OCI-LY1 (cell line): ENCODE results near the gene VTI1B.
A peak's percentile ranks its signal among the peaks of the same experiment; 100 is the strongest.

Experiments
- H2AFZ ChIP-seq: fragments of 200-600 bp; sonication (generic), shearing (Covaris generic); 2 replicates; pipeline ENCODE4 v1.6.0; 2014; ENCODE audit warnings: antibody characterized with exemption, mild to moderate bottlenecking, low read length
- H3F3A ChIP-seq: fragments of 200-600 bp; sonication (generic), shearing (Covaris generic); 2 replicates; pipeline ENCODE4 v1.6.0; 2014; ENCODE audit warnings: mild to moderate bottlenecking, antibody characterized with exemption, low read length, moderate library complexity; ENCODE audit not compliant: insufficient read depth
- H3K27ac ChIP-seq: fragments of 200-600 bp; sonication (generic); 2 replicates; pipeline ENCODE4 v1.5.1; 2014; ENCODE audit warnings: low read length, mixed run types, mild to moderate bottlenecking, low read depth; ENCODE audit not compliant: poor library complexity, severe bottlenecking
- H3K27me3 ChIP-seq: fragments of 200-600 bp; sonication (generic); 2 replicates; pipeline ENCODE4 v1.6.0; 2014; ENCODE audit warnings: antibody characterized with exemption, mild to moderate bottlenecking, low read length, moderate library complexity; ENCODE audit not compliant: insufficient read depth
- H3K36me3 ChIP-seq: fragments of 200-600 bp; sonication (generic); 2 replicates; pipeline ENCODE4 v1.6.1; 2014; ENCODE audit warnings: mild to moderate bottlenecking, antibody characterized with exemption, low read length, moderate library complexity, mixed read lengths; ENCODE audit not compliant: insufficient read depth
- H3K4me1 ChIP-seq: fragments of 200-600 bp; sonication (generic); 2 replicates; pipeline ENCODE4 v1.5.1; 2014; ENCODE audit warnings: mild to moderate bottlenecking, low read length, moderate library complexity; ENCODE audit not compliant: insufficient read depth, severe bottlenecking
- H3K4me2 ChIP-seq: fragments of 200-600 bp; sonication (generic), shearing (Covaris generic); 2 replicates; pipeline ENCODE4 v1.6.1; 2014; ENCODE audit warnings: low read length
- H3K4me3 ChIP-seq: fragments of 200-600 bp; sonication (generic); 2 replicates; pipeline ENCODE4 v1.5.1; 2014; ENCODE audit warnings: low read length, low read depth, mild to moderate bottlenecking, mixed read lengths; ENCODE audit not compliant: poor library complexity, severe bottlenecking
- H3K79me2 ChIP-seq: fragments of 200-600 bp; shearing (Covaris generic); 2 replicates; pipeline ENCODE4 v1.6.1; 2016; ENCODE audit warnings: mixed run types, low read length, mixed read lengths; ENCODE audit not compliant: insufficient read depth
- H3K9ac ChIP-seq: fragments of 200-600 bp; sonication (generic), shearing (Covaris generic); 2 replicates; pipeline ENCODE4 v1.6.1; 2014; ENCODE audit warnings: mild to moderate bottlenecking, low read length, mixed read lengths
- H3K9me2 ChIP-seq: fragments of 200-600 bp; sonication (generic), shearing (Covaris generic); 2 replicates; pipeline ENCODE4 v1.6.1; 2014; ENCODE audit warnings: low read depth, mild to moderate bottlenecking, low read length, mixed read lengths
- H3K9me3 ChIP-seq: fragments of 200-600 bp; shearing (Covaris generic); 2 replicates; pipeline ENCODE4 v1.6.1; 2014; ENCODE audit warnings: low read length, mixed read lengths
- H4K20me1 ChIP-seq: fragments of 200-600 bp; sonication (generic), shearing (Covaris generic); 2 replicates; pipeline ENCODE4 v1.6.0; 2016; ENCODE audit warnings: mild to moderate bottlenecking, low read length; ENCODE audit not compliant: insufficient read depth
- EZH2 ChIP-seq: fragments of 200-600 bp; sonication (generic), shearing (Covaris generic); IDR thresholded peaks from 2 replicates; pipeline ENCODE4 v1.8.0; 2017; ENCODE audit warnings: borderline replicate concordance, mixed run types, mild to moderate bottlenecking, antibody characterized with exemption, low read length, moderate library complexity, mixed read lengths
- TF ChIP-seq, protein P1 (sequence below): fragments of 200-600 bp; sonication (generic), shearing (Covaris generic); IDR thresholded peaks from 2 replicates; pipeline ENCODE4 v1.5.1; 2017; ENCODE audit warnings: mild to moderate bottlenecking, antibody characterized with exemption, low read length, moderate library complexity, mixed read lengths

Gene VTI1B

DNA sequence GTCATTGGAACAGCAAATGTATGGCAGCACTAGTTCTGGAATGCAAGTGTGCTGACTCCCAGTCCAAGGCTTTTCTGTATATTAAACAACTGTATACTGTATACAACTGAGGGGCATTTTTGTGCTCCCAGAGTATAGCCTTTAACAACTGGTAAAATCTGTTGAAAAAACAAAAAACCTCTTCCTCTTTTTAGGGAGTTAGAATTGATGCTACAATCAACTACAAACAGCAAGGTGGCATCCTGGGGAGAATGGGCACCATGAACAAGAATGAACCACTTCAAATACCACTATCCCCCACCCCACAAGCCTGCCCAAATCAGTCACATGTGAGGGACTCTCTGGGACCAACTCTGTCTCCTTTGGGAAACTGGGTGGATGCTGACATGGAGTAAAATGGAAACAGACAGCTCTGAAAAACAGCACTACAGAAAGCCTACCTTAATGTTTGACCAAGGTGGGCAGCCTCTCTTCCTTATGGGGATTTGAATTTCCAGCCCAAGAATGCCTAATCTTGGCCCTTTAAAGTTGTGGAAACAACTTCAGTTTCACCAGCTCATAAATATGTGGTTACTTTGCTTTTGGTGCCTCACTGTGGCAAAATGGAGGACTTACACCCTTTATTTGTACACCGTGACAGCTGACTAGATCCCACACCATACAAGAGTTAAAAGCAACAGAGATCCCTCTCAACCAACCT is 7.5 kb downstream of the VTI1B start:
- Histone ChIP-seq H3K36me3 (no peaks in the 10 kb centered on the region), H3K27ac (no peak overlapping the region), H3K9me2 (no peaks in the 10 kb centered on the region), H3K9me3 (no peaks in the 10 kb centered on the region), H3K4me3 (no peak overlapping the region), H3K4me2 (no peak overlapping the region), H3K27me3 (no peaks in the 10 kb centered on the region), H4K20me1 (no peaks in the 10 kb centered on the region), H3K9ac (no peak overlapping the region), H3K4me1 (peaks cover 14% of the 10 kb centered on the region), H2AFZ (no peak overlapping the region), H3F3A (no peaks in the 10 kb centered on the region), H3K79me2 (peaks cover 38% of the 10 kb centered on the region; the same call in 1 of the 2 replicates)
- TF ChIP-seq, protein P1, sequence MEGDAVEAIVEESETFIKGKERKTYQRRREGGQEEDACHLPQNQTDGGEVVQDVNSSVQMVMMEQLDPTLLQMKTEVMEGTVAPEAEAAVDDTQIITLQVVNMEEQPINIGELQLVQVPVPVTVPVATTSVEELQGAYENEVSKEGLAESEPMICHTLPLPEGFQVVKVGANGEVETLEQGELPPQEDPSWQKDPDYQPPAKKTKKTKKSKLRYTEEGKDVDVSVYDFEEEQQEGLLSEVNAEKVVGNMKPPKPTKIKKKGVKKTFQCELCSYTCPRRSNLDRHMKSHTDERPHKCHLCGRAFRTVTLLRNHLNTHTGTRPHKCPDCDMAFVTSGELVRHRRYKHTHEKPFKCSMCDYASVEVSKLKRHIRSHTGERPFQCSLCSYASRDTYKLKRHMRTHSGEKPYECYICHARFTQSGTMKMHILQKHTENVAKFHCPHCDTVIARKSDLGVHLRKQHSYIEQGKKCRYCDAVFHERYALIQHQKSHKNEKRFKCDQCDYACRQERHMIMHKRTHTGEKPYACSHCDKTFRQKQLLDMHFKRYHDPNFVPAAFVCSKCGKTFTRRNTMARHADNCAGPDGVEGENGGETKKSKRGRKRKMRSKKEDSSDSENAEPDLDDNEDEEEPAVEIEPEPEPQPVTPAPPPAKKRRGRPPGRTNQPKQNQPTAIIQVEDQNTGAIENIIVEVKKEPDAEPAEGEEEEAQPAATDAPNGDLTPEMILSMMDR = peak; percentile 75
- no peak for TF ChIP-seq EZH2

DNA sequence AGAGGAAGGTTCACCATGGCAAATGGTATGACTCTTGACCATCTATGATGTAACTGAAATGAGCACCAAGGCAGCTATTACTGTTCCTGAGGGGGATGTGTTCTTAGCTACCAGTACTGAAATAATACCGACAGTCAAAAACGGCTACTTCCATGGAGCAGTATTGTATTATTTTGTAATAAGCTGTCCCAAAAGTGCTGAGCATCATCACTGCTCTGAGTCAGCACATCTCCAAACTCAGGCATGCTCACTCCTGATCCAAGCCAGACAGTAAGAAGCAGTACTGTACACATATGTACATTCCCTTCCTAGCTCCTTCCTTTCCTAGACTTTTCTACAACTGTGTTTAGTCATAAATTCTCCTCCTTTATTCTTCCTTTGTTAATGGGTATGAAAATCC is 8.6 kb downstream of the VTI1B start:
- Histone ChIP-seq H3K4me3 (no peak overlapping the region), H3K79me2 (peaks cover 35% of the 10 kb centered on the region; the same call in 1 of the 2 replicates), H3F3A (no peaks in the 10 kb centered on the region), H3K27ac (no peak overlapping the region), H3K9me3 (no peaks in the 10 kb centered on the region), H3K9me2 (no peaks in the 10 kb centered on the region), H3K9ac (no peak overlapping the region), H4K20me1 (no peaks in the 10 kb centered on the region), H3K4me1 (peaks cover 14% of the 10 kb centered on the region), H2AFZ (no peak overlapping the region), H3K36me3 (peaks cover under 1% of the 10 kb centered on the region; the same call in 1 of the 2 replicates), H3K27me3 (no peaks in the 10 kb centered on the region), H3K4me2 (no peak overlapping the region)
- TF ChIP-seq, protein P1 = no peak
- no peak for TF ChIP-seq EZH2

DNA sequence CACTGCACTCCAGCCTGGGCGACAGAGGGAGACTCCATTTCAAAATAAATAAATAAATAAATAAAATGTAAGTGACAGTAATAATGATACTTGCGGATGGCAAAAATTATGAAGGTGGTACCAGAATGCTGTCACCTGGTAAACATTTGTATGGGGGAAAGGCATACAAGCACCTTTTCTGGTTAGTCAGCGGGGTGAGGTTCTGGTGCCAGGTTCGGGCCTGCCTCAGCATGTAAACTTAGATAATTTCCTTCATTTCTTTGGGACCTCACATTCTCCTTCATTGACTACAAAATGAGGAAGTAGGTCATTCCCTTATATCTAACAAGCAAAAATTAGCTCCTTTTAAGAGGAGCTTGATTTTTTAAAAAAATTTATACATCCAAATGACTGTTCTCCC is 10.8 kb downstream of the VTI1B start:
- no peak overlapping the region for H3K4me2 ChIP-seq
- no peaks in the 10 kb centered on the region for H4K20me1 ChIP-seq
- TF ChIP-seq, protein P1 = no peak
- TF ChIP-seq EZH2 = no peak
- peaks cover 15% of the 10 kb centered on the region; the same call in 1 of the 2 replicates for H3K36me3 ChIP-seq
- no peak overlapping the region for H3K9ac ChIP-seq
- H3K4me3 ChIP-seq = no peak overlapping the region
- H3K79me2 ChIP-seq = peaks cover 29% of the 10 kb centered on the region; the same call in 1 of the 2 replicates
- no peaks in the 10 kb centered on the region for H3K9me2 ChIP-seq
- no peak overlapping the region for H3K27ac ChIP-seq
- H3K4me1 ChIP-seq = peaks cover 14% of the 10 kb centered on the region
- no peaks in the 10 kb centered on the region for H3F3A ChIP-seq
- H3K9me3 ChIP-seq = no peaks in the 10 kb centered on the region
- no peaks in the 10 kb centered on the region for H3K27me3 ChIP-seq
- no peak overlapping the region for H2AFZ ChIP-seq
